H1 (cell line): ENCODE measurements around the gene POLR2L. TPM values are rescaled to one million over a fixed set of nuclear protein-coding genes. Genes with fewer than 3 reads are reported as not detected.

Experiments used
- CTCF ChIA-PET: fragments of 300-600 bp; sonication (Branson Sonifier 250); formaldehyde crosslinking; loops from one replicate; lab custom pipeline; 2021; ENCODE audit not compliant: partially characterized antibody; lab: Charles Lee
- POLR2A ChIA-PET: fragments of 300-600 bp; sonication (Branson Sonifier 250); formaldehyde crosslinking; loops from one replicate; lab custom pipeline; 2021; ENCODE audit warnings: inconsistent platforms; ENCODE audit not compliant: partially characterized antibody; lab: Charles Lee
- DNase-seq, 2 experiments: peaks; one replicate each; pipeline versions ENCODE4 v3.0.0 to v3.0.0-alpha.2; 2010 to 2022; ENCODE audit warnings: low spot score in 2 of 2, low read depth in 1 of 2, mixed read lengths in 1 of 2
- FAIRE-seq: peaks from 2 replicates; lab custom pipeline; 2011; peaks lifted over from hg19 to GRCh38; lab: Jason Lieb, UNC
- H2AFZ ChIP-seq: 2 replicates; pipeline ENCODE4 v1.8.1; 2012; ENCODE audit warnings: low read length, inconsistent platforms
- H2AK5ac ChIP-seq: 2 replicates; pipeline ENCODE4 v1.6.1; 2013; ENCODE audit warnings: low read depth, low read length
- H2BK120ac ChIP-seq: replicated peaks from 2 replicates; pipeline ENCODE3; 2013; ENCODE audit warnings: low read depth, low read length, inconsistent platforms
- H2BK12ac ChIP-seq: 2 replicates; pipeline ENCODE4 v1.6.1; 2013; ENCODE audit warnings: low read depth, low read length
- H2BK15ac ChIP-seq: 2 replicates; pipeline ENCODE4 v1.6.1; 2013; ENCODE audit warnings: low read length
- H2BK20ac ChIP-seq: 2 replicates; pipeline ENCODE4 v1.6.1; 2013; ENCODE audit warnings: low read length
- H2BK5ac ChIP-seq: 2 replicates; pipeline ENCODE4 v1.6.1; 2013; ENCODE audit warnings: low read depth, low read length
- H3K14ac ChIP-seq: 2 replicates; pipeline ENCODE4 v1.6.1; 2013; ENCODE audit warnings: inconsistent platforms; ENCODE audit not compliant: insufficient read length
- H3K18ac ChIP-seq: 2 replicates; pipeline ENCODE4 v1.6.1; 2013; ENCODE audit warnings: low read length; ENCODE audit errors: extremely low read depth
- H3K23ac ChIP-seq: 2 replicates; pipeline ENCODE4 v1.6.1; 2013; ENCODE audit warnings: inconsistent platforms; ENCODE audit not compliant: insufficient read length
- H3K23me2 ChIP-seq: 2 replicates; pipeline ENCODE4 v1.6.1; 2013; ENCODE audit warnings: low read depth, low read length
- H3K27ac ChIP-seq: 2 replicates; pipeline ENCODE4 v1.6.1; 2011; ENCODE audit warnings: low read depth, low read length, inconsistent platforms
- H3K27me3 ChIP-seq, 4 experiments: replicated peaks in 1 of 4; 1 replicate in 1 of 4; 2 replicates in 3 of 4; pipeline versions ENCODE4 v1.6.1 to v1.8.1; 2011 to 2013; ENCODE audit warnings: low read length in 3 of 4, mild to moderate bottlenecking in 3 of 4, inconsistent platforms in 2 of 4, mixed read lengths in 2 of 4, moderate library complexity in 1 of 4; ENCODE audit not compliant: control insufficient read depth in 3 of 4, insufficient read depth in 3 of 4; ENCODE audit errors: extremely low read depth in 1 of 4
- H3K36me3 ChIP-seq, 4 experiments: 2 replicates each; pipeline versions ENCODE4 v1.6.1 to v1.8.1; 2011 to 2013; ENCODE audit warnings: mild to moderate bottlenecking in 4 of 4, low read length in 3 of 4, moderate library complexity in 2 of 4, control low read depth in 1 of 4, inconsistent platforms in 1 of 4; ENCODE audit not compliant: insufficient read depth in 4 of 4, control insufficient read depth in 2 of 4
- H3K4ac ChIP-seq: replicated peaks from 2 replicates; pipeline ENCODE3; 2013; ENCODE audit warnings: low read length, low read depth, mixed read lengths, inconsistent platforms; ENCODE audit not compliant: insufficient read length
- H3K4me1 ChIP-seq, 4 experiments: replicated peaks in 1 of 4; 1 replicate in 1 of 4; 2 replicates in 3 of 4; pipeline versions ENCODE4 v1.6.1 to v1.8.1; 2011 to 2013; ENCODE audit warnings: low read length in 3 of 4, inconsistent platforms in 2 of 4, mixed read lengths in 1 of 4; ENCODE audit not compliant: insufficient read depth in 4 of 4, control insufficient read depth in 3 of 4
- H3K4me2 ChIP-seq, 2 experiments: 2 replicates each; pipeline versions ENCODE4 v1.6.1 to v1.8.1; 2011 to 2013; ENCODE audit warnings: low read depth in 2 of 2, low read length in 2 of 2, control low read depth in 1 of 2, inconsistent platforms in 1 of 2, mild to moderate bottlenecking in 1 of 2; ENCODE audit not compliant: insufficient read depth in 1 of 2
- H3K4me3 ChIP-seq, 4 experiments: fragments of 200-600, 300-600 bp in 1 of 4; sonication (generic), shearing (Covaris generic), sonication (Bioruptor Twin) in 1 of 4; 2 replicates each; pipeline versions ENCODE4 v1.5.1 to v1.8.1; 2011 to 2016; ENCODE audit warnings: low read length in 4 of 4, low read depth in 3 of 4, control low read depth in 2 of 4, inconsistent platforms in 2 of 4, mild to moderate bottlenecking in 2 of 4, mixed read lengths in 1 of 4, moderate library complexity in 1 of 4; ENCODE audit not compliant: insufficient read depth in 2 of 4; ENCODE audit errors: extremely low read depth in 1 of 4
- H3K56ac ChIP-seq: replicated peaks from 2 replicates; pipeline ENCODE3; 2013; ENCODE audit warnings: low read depth, mild to moderate bottlenecking, mixed read lengths, low read length, inconsistent platforms; ENCODE audit not compliant: insufficient read length
- H3K79me1 ChIP-seq: 2 replicates; pipeline ENCODE4 v1.6.1; 2013; ENCODE audit warnings: low read depth, low read length, control low read depth
- H3K79me2 ChIP-seq, 2 experiments: 2 replicates each; pipeline versions ENCODE4 v1.6.1 to v1.8.1; 2012 to 2013; ENCODE audit warnings: low read length in 2 of 2, mild to moderate bottlenecking in 2 of 2, inconsistent platforms in 1 of 2; ENCODE audit not compliant: insufficient read depth in 2 of 2, control insufficient read depth in 1 of 2
- H3K9ac ChIP-seq, 4 experiments: replicated peaks in 1 of 4; 1 replicate in 1 of 4; 2 replicates in 3 of 4; pipeline versions ENCODE4 v1.6.1 to v1.8.1; 2011 to 2013; ENCODE audit warnings: low read depth in 3 of 4, low read length in 3 of 4, control low read depth in 2 of 4, mild to moderate bottlenecking in 2 of 4, moderate library complexity in 2 of 4, inconsistent platforms in 1 of 4; ENCODE audit errors: extremely low read depth in 1 of 4
- H3K9me3 ChIP-seq, 2 experiments: 2 replicates each; pipeline versions ENCODE4 v1.6.1 to v1.8.1; 2012 to 2013; ENCODE audit warnings: mild to moderate bottlenecking in 2 of 2, moderate library complexity in 2 of 2, control low read depth in 1 of 2, inconsistent platforms in 1 of 2, low read depth in 1 of 2, low read length in 1 of 2, mixed read lengths in 1 of 2; ENCODE audit not compliant: insufficient read depth in 2 of 2
- H4K20me1 ChIP-seq, 2 experiments: replicated peaks in 1 of 2; 2 replicates each; pipeline versions ENCODE3 to v1.8.1; 2011 to 2013; ENCODE audit warnings: inconsistent platforms in 2 of 2, low read length in 2 of 2, mild to moderate bottlenecking in 1 of 2; ENCODE audit not compliant: insufficient read depth in 2 of 2, control insufficient read depth in 1 of 2
- H4K5ac ChIP-seq: 2 replicates; pipeline ENCODE4 v1.6.1; 2013; ENCODE audit warnings: low read length, low read depth, mixed read lengths, inconsistent platforms; ENCODE audit not compliant: insufficient read length
- H4K8ac ChIP-seq: 2 replicates; pipeline ENCODE4 v1.8.0; 2013; ENCODE audit warnings: mild to moderate bottlenecking, moderate library complexity, low read length, inconsistent platforms; ENCODE audit not compliant: insufficient read depth; ENCODE audit errors: extremely low read depth
- H4K91ac ChIP-seq: replicated peaks from 2 replicates; pipeline ENCODE3; 2013; ENCODE audit warnings: low read length, mixed read lengths, inconsistent platforms; ENCODE audit not compliant: insufficient read length
- BACH1 ChIP-seq: IDR thresholded peaks from 2 replicates; pipeline ENCODE4 v1.6.1; 2012; ENCODE audit warnings: low read length, improper control_type of control experiment
- CEBPB ChIP-seq: IDR thresholded peaks from 2 replicates; pipeline ENCODE4 v1.6.1; 2012; ENCODE audit warnings: low read depth, low read length
- EZH2 ChIP-seq: fragments of 200-600 bp; sonication (generic); IDR thresholded peaks from 2 replicates; pipeline ENCODE4 v1.7.1; 2012; ENCODE audit warnings: low read depth, mild to moderate bottlenecking, moderate library complexity, low read length, inconsistent platforms; ENCODE audit not compliant: severe bottlenecking
- POLR2A ChIP-seq, 2 experiments: IDR thresholded peaks; 1 replicate in 1 of 2; 2 replicates in 1 of 2; pipeline ENCODE4 v1.6.1; 2011; ENCODE audit warnings: low read depth in 2 of 2, low read length in 2 of 2, mild to moderate bottlenecking in 2 of 2; ENCODE audit errors: control extremely low read depth in 1 of 2
- SIRT6 ChIP-seq: IDR thresholded peaks from one replicate; pipeline ENCODE4 v1.7.1; 2012; ENCODE audit warnings: low read length, inconsistent platforms
- WGBS, 2 experiments: shearing (Covaris generic) in 1 of 2; methylation state at CpG; one replicate each; pipeline versions ENCODE4 v1.1.6 to v1.1.7; 2013 to 2015; ENCODE audit warnings: low lambda C conversion rate in 2 of 2, mixed read lengths in 2 of 2, inconsistent platforms in 1 of 2, low coverage in 1 of 2, missing lambda C conversion rate in 1 of 2; ENCODE audit not compliant: insufficient replicate concordance in 2 of 2, insufficient coverage in 1 of 2, insufficient read length in 1 of 2; ENCODE audit errors: extremely low coverage in 1 of 2, missing lambda C conversion rate in 1 of 2; 5-methylcytosine and 5-hydroxymethylcytosine counted together
- polyA plus RNA-seq, 7 experiments: library from polyadenylated mRNA; depleted of rRNA in 3 of 7; stranded (reverse) in 5 of 7; unstranded in 2 of 7; fragments of >200 nt in 5 of 7; fragments of 200-250 nt in 2 of 7; gene quantifications; 1 replicate in 5 of 7; 2 replicates in 1 of 7; 4 replicates in 1 of 7; pipeline versions ENCODE4 v1.2.1 to v1.2.3, GENCODE V29; 2011 to 2013; ENCODE audit warnings: missing spikeins in 2 of 7, mixed read lengths in 2 of 7
- total RNA-seq: library from RNA; stranded (reverse); fragmentation: NEBNext Ultra II Directional; extraction: Animal tissue kit (Norgen Biotek cat#: 25700); gene quantifications from 2 replicates; pipeline ENCODE4 v1.2.1, GENCODE V29; 2021
- TF ChIP-seq, protein P1 (sequence below): IDR thresholded peaks from 2 replicates; pipeline ENCODE4 v1.6.1; 2012; ENCODE audit warnings: inconsistent platforms

Gene POLR2L
- total and polyA plus RNA-seq, 2 of the 8 experiments (the other 6 are each of a cell fraction or from before 2014, with no cell fraction given), result 140 to 151 TPM

DNA sequence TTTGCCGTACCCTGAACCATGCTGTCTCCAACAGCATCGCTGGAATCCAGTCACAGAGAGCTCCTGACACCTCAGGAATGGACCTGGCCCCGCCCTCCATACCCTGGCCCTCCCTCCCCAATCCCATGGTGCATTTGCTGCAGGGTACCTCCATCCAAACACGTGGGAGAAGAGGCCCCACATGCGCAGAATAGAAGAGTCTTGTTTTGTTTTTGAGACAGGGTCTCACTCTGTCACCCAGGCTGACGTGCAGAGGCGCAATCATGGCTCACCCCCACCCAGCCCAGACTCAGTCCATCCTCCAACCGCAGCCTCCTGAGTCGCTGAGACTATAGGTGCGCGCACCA lies 25.9 kb downstream of the POLR2L start:
- Histone ChIP-seq H2BK12ac (no peak overlapping the region; the same call in 1 of the 2 replicates), H3K79me2 (peaks cover 0 to 15% of the 10 kb centered on the region in 2 experiments; a peak in 2 of 4 replicates), H4K20me1 (peaks cover 10 to 23% of the 10 kb centered on the region in 2 experiments), H2BK15ac (no peak overlapping the region), H3K36me3 (peaks cover 15 to 23% (median 19%) of the 10 kb centered on the region in 4 experiments), H3K56ac (no peak overlapping the region), H3K23me2 (peaks cover 8% of the 10 kb centered on the region; the same call in 1 of the 2 replicates), H3K27me3 (no peaks in the 10 kb centered on the region; a peak in 2 of 7 replicates), H4K5ac (no peak overlapping the region), H4K91ac (no peak overlapping the region), H2AFZ (no peak overlapping the region), H2AK5ac (no peak overlapping the region), H3K18ac (no peak overlapping the region), H3K4me3 (no peak overlapping the region), H3K4me1 (peaks cover 0 to 15% (median 10%) of the 10 kb centered on the region in 4 experiments; a peak in 5 of 7 replicates), H3K9ac (no peak overlapping the region), H2BK20ac (no peak overlapping the region)
- no peak for DNase-seq
- POLR2A ChIA-PET, result interaction anchor here (1.6 to 53.0 kb wide), 4 partner anchors 5 to 88 kb away, joined by 3 to 1917 read pairs (median 960); partner anchors contain the start of genes CD151, CEND1, CRACR2B and PIDD1
- TF ChIP-seq, protein P1, sequence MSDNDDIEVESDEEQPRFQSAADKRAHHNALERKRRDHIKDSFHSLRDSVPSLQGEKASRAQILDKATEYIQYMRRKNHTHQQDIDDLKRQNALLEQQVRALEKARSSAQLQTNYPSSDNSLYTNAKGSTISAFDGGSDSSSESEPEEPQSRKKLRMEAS, result peak; percentile 53; the same call in 1 of the 2 replicates
- no peak for TF ChIP-seq BACH1
- TF ChIP-seq CEBPB, result no peak
- no peak for TF ChIP-seq POLR2A (IDR thresholded peaks at IDR 0.05; ENCODE audit: control extremely low read depth in 1 of 2, low read depth in 2 of 2, low read length in 2 of 2)
- no peak for TF ChIP-seq SIRT6
- no peak for TF ChIP-seq EZH2
- TF ChIP-seq, all 59 proteins: peak for 1
- CTCF ChIA-PET, result interaction anchor here (0.9 to 1.4 kb wide), 5 partner anchors 12 to 32 kb away, joined by 3 to 6 read pairs (median 4); partner anchors contain the start of gene PIDD1
- Histone ChIP-seq H3K9me3 (no peaks in the 10 kb centered on the region), H3K4me2 (no peak overlapping the region), H3K27ac (no peak overlapping the region), H3K14ac (no peak overlapping the region), H2BK5ac (0 out of 2 replicates have a peak overlapping the region, but pooled peaks have one; percentile 2), H3K4ac (no peak overlapping the region), H2BK120ac (no peak overlapping the region), H4K8ac (no peak overlapping the region; the same call in 1 of the 2 replicates), H3K79me1 (peaks cover 5% of the 10 kb centered on the region), H3K23ac (no peak overlapping the region)
- 81% methylated on average over 11 of the region's 11 CpGs; no CpG with 5 or more reads in 1 of the 2 experiments for WGBS, 2 experiments
- FAIRE-seq, result no peak
